HepG2 (cell line): ENCODE data around the gene CXCL8.

ENCODE experiments used
- ARNTL ChIP-seq: sonication (generic); formaldehyde crosslinking; IDR thresholded peaks from 2 replicates; pipeline ENCODE4 v1.4.0; 2020; ENCODE audit warnings: mild to moderate bottlenecking, missing genetic modification reagents
- IRX3 ChIP-seq: sonication (generic); formaldehyde crosslinking; IDR thresholded peaks from 2 replicates; pipeline ENCODE4 v1.8.1; 2023; ENCODE audit warnings: mild to moderate bottlenecking, low read depth, missing genetic modification reagents, borderline replicate concordance
- MXD3 ChIP-seq: IDR thresholded peaks from 2 replicates; pipeline ENCODE4 v1.6.1; 2016; ENCODE audit warnings: mild to moderate bottlenecking, missing biosample characterization, missing genetic modification reagents
- POLR2AphosphoS5 ChIP-seq: IDR thresholded peaks from 2 replicates; pipeline ENCODE4 v1.6.1; 2012; ENCODE audit warnings: low read depth, low read length
- REST ChIP-seq, 2 experiments: IDR thresholded peaks; 2 replicates each; pipeline ENCODE4 v1.6.1; 2011 to 2012; ENCODE audit warnings: low read length in 2 of 2, borderline replicate concordance in 1 of 2, low read depth in 1 of 2, mild to moderate bottlenecking in 1 of 2, moderate library complexity in 1 of 2
- RNF2 ChIP-seq: fragments of 450-650 bp; conservative IDR thresholded peaks from 2 replicates; pipeline ENCODE4 v1.6.1; 2016; ENCODE audit warnings: low read depth
- SMAD3 ChIP-seq: sonication (generic); formaldehyde crosslinking; IDR thresholded peaks from 2 replicates; pipeline ENCODE4 v1.4.0; 2020; ENCODE audit warnings: missing genetic modification reagents
- SRY ChIP-seq: sonication (generic); formaldehyde crosslinking; IDR thresholded peaks from 2 replicates; pipeline ENCODE4 v1.8.0; 2022; ENCODE audit warnings: mild to moderate bottlenecking, missing genetic modification reagents
- TFDP1 ChIP-seq: IDR thresholded peaks from 2 replicates; pipeline ENCODE4 v1.6.1; 2016; ENCODE audit warnings: missing compliant biosample characterization, missing genetic modification reagents, borderline replicate concordance
- ZBTB25 ChIP-seq: IDR thresholded peaks from 2 replicates; pipeline ENCODE4 v1.6.1; 2018; ENCODE audit warnings: missing genetic modification reagents
- ZNF576 ChIP-seq: sonication (generic); formaldehyde crosslinking; IDR thresholded peaks from 2 replicates; pipeline ENCODE4 v1.4.0; 2020; ENCODE audit warnings: mild to moderate bottlenecking, missing genetic modification reagents

- no peak for TF ChIP-seq REST (IDR thresholded peaks at IDR 0.05; ENCODE audit: borderline replicate concordance in 1 of 2, low read depth in 1 of 2, low read length in 2 of 2)
- no peak for TF ChIP-seq ZBTB25 (CRISPR knock-in tag)
- no peak for TF ChIP-seq ZNF576 (CRISPR knock-in tag)
- TF ChIP-seq SRY = no peak
- TF ChIP-seq IRX3 = no peak
- no peak for TF ChIP-seq POLR2AphosphoS5
- no peak for TF ChIP-seq SMAD3 (CRISPR knock-in tag)
- no peak for TF ChIP-seq TFDP1 (CRISPR knock-in tag)
- no peak for TF ChIP-seq ARNTL (CRISPR knock-in tag)
- no peak for TF ChIP-seq MXD3 (CRISPR knock-in tag)
- no peak for TF ChIP-seq RNF2
Measured at GRCh38 chr4:73703320-73703719, 37.0 kb upstream of the CXCL8 start.
